OCI-LY1 (cell line): ENCODE results near the gene PACRG.

ENCODE experiments used
- EZH2 ChIP-seq: fragments of 200-600 bp; sonication (generic), shearing (Covaris generic); IDR thresholded peaks from 2 replicates; pipeline ENCODE4 v1.8.0; 2017; ENCODE audit warnings: borderline replicate concordance, mixed run types, mild to moderate bottlenecking, antibody characterized with exemption, low read length, moderate library complexity, mixed read lengths
- TF ChIP-seq, protein P1 (sequence below): fragments of 200-600 bp; sonication (generic), shearing (Covaris generic); IDR thresholded peaks from 2 replicates; pipeline ENCODE4 v1.5.1; 2017; ENCODE audit warnings: mild to moderate bottlenecking, antibody characterized with exemption, low read length, moderate library complexity, mixed read lengths

DNA sequence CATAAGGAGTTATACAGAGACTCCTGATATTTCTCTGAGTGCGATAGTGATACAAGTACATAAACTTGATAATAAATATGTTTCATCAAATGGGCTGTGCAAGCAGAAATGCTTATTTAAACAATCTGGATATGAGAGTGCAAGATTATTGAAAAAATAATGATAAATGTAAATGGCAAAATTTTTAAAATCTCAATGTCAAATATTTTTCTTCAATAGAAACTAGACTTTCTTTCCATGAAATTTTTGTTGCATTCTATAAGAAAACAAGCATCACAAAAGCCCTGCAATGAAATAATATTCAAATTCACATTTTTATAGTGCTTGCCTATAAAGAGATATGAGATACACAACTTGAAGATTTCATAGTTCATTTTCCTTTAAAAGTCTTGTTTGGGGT, 2.7 kb downstream of the PACRG start:
- TF ChIP-seq, protein P1, sequence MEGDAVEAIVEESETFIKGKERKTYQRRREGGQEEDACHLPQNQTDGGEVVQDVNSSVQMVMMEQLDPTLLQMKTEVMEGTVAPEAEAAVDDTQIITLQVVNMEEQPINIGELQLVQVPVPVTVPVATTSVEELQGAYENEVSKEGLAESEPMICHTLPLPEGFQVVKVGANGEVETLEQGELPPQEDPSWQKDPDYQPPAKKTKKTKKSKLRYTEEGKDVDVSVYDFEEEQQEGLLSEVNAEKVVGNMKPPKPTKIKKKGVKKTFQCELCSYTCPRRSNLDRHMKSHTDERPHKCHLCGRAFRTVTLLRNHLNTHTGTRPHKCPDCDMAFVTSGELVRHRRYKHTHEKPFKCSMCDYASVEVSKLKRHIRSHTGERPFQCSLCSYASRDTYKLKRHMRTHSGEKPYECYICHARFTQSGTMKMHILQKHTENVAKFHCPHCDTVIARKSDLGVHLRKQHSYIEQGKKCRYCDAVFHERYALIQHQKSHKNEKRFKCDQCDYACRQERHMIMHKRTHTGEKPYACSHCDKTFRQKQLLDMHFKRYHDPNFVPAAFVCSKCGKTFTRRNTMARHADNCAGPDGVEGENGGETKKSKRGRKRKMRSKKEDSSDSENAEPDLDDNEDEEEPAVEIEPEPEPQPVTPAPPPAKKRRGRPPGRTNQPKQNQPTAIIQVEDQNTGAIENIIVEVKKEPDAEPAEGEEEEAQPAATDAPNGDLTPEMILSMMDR, result no peak
- no peak for TF ChIP-seq EZH2
